GM19238 (cell line): ENCODE measurements around the gene KHK.
"Not testable (repeated sequence)": the region's sequence is repeated elsewhere in the genome, so short reads cannot be mapped to it uniquely, and the experiment has no call there.

Experiments
- DNase-seq: peaks from one replicate; pipeline ENCODE4 v3.0.0; 2011; ENCODE audit warnings: low spot score; ENCODE audit not compliant: insufficient read length

Gene KHK

DNA sequence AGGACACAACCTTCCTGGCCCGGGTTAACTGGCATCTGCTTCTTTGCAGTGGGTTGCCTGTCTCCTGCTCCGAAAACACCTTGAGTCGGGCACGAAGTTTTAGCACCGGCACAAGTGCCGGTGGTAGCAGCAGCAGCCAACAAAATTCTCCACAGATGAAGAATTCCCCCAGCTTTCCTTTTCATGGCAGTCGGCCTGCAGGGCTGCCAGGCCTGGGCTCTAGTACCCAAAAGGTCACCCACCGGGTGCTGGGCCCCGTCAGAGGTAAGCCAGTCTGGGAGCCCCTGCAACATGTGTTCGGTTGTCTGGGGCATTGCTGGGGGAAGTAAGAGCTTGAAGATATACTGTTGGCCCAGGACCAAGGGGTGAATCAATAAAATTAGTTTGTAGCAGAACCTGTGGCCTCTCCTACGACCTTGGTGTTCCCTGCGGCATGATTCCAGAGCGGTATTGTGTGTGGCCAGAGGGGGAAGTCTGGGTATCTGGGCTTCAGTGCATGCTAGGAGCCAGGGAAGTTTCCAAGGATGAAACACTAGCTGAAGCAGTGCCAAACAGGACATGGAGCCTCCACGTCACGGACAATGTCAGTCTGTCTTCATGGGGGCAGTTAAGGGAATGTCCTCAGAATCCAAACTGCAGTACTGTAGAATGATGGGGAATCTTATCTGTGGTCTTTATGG, 27.3 kb upstream of the KHK start:
- no peak for DNase-seq

DNA sequence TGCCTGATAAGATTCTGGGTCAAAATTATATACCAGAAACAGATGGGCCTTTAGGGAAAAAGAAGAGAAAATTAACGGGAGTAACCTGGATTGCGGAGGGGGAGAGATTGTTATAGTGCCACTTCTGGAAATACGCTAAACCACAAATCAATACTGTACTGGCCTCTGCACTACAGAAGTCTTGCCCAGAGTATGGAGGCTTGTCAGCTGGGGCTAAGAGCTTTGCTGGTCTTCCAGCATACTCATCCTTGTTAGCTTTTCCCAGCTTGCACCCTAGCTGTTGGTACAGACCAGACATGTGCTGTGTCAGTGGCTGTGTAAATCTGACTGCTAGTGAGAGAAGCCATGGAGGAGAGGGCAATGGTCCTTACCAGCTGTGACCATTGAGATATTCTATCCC, 26.2 kb upstream of the KHK start:
- DNase-seq: no peak

DNA sequence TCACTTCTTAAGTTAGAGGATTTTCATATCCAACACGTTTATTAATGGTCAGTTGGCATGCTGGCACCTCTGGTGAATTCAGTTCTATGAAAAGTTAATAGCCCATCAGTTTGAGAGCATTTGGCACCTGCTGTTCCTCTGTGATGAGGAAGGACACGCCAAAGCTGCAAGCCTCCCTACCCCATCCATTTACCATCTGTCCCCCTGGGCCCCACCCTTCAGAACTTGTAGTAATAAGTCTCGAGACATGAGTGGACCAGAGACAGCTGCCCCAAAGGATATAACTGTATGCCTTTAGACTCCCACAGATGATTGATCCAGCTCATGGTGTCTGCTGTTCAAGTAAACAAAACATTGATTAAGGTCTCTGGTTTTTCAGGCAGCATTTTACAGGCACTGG, 21.4 kb upstream of the KHK start:
- DNase-seq: no peak

DNA sequence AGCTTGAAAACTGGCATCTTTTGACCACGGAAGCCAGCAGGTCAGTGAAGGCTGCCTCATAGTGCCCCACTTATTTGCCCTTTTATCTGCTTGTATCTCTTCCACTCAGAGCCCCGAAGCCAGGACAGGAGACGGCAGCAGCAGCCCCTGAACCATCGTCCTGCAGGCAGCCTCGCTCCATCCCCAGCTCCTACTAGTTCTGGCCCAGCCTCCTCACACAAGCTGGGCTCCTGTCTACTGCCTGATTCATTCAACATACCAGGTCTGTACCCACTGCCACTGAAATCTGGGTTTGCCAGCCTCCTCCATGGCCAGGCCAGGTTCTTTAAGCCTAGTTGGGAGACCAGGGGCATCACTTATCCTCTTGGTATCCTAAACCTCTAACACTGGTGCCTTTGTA, 19.2 kb upstream of the KHK start:
- DNase-seq: no peak

DNA sequence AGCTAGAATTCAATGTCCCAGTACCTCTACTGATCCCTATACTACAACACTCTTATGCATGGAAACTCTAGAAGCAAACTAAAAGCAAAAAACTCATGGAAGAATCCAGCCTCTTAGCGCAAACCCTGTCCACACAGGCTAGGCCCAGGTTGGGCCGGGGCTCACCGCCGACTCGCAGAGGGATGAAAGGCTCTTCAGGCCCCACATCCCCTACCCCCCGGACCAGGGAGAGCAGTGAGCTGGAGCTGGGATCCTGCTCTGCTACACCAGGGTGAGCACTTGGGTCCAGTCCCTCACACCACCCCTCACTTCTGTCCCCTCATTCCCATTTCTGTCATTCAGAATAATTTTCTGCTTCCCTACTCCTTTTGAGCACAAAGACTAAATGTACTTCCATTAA, 17.1 kb upstream of the KHK start:
- DNase-seq: no peak

DNA sequence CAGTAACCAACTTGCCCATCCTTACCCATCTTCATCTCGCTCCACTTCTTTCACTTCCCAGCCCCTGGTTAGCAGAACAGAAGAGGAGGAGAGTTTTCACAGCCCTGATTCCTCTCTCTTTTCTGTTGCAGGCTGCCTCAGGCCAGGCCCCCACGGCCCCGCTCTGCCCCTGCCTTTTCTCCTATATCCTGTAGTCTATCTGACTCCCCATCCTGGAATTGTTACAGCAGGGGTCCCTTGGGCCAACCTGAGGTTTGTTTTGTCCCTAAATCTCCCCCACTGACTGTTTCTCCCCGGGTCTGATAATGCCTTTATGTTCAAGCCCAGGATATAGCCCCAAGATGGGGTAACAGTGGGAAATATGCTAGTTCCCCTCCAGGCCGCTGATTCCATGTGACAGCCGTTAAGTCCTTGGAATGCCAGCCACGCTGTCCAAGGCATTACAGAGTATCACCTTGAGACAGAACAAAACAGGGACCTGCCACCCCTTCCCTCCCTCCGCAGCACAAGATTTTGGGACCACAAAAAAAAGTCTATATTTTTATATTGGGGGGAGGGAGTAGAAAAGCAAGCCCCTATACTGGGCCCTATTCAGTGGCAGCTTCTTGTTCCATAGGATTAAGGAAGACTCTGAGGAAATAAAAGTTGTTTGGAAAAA, 16.5 kb upstream of the KHK start:
- no peak for DNase-seq

- no peak for DNase-seq
These were observed 15.8 kb upstream of the KHK start for GRCh38 chr2:27070653-27071276.

DNA sequence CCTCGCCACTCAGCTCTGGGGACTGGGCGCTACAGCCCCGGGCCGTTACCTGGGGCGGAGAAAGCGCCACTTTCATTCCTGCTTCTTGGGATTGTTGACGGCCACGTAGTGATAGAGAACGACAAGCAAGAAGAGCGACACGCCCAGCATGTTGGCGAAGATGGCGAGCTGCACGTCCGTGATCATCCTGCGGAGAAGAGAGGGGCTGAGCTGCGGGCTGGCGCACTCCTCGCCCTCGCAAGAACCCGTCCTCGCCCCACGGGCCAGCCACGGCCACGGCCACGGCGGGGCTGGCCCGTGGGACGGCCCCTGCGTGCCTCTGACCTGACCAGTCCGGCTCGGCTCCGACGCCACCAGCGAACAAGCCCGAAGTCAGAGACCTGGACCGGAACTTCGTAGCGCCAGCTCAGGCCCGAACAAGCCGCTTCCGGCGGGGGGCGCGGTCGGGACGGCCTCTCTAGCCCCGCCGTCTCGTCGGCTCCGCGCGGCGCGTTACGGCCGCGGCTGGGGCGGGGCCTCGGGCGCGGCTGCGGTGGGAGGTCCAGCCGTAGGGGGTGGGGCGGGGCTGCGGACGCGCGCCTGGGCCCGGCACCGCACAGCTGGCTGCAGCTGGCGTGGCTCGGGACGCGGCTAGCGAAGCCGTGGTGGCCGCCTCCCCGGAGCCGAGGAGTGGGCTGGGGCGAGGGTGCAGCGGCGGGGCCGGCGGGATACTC, 15.1 kb upstream of the KHK start, which contains the start of gene OST4:
TSS of gene OST4 (minus strand) at position 378 of the 713 bp plus-strand sequence.
- peak; percentile 97 for DNase-seq

DNA sequence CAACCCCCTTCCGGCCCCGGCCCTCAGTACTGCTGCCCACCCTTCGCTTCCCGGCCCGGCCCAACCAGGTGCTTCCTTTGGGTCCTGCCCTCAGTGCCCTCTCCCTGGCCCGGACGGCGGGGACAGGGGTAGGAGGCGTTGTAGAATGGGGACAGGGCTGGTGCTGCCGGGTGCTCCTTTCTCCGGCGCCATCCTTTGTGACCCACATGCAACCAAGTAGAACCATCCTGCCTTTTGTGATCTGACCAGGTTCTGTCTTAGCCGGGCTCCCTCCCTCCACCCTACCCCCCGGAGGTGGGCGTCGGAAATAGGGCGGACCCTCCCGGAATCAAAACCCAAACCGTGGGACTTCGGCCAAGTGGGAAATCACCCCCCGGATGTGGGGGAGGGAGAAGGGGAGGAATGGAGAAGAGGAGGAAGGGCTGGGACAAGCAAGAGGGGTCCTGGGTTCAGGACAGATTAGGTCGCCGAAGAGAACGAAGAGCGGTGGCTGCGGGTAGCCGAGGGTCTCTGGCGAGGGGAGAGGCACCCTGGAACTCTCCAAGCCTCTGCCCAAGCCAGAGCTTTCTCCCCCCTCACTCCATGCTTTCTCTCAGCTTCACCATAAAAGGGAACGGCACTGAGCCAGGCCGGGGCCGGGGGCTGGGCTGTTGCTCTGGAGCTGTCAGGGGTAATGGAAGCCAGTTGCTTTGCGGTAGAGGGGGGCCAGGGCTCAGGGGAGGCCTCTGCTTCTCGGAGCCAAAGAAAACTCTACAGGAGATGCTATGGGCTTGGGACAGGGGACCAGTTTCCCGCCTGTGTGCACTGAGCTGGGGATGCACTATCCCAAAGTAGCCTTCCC, 14.4 kb upstream of the KHK start:
- peak; percentile 26 for DNase-seq

DNA sequence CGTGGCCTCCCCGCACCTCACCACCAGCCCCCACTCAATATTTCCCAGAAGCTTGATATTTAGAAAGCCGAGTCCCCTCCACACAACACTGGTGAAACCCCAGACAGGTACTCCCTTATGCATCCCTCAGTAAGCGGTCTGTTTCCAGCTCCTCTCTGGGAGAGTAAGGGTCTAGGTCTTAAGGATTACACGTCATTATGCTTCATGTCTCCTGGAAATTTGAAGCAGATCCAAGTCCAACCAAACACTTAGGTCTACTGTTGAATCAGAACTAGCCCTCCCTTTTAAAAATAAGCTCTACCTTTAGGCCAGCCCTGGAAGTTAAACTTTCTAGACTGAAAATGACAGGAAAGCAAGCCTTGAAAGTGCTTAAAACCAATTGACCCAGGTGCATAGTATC, 13.7 kb upstream of the KHK start:
- DNase-seq: no peak

- no peak for DNase-seq
These were observed 12.8 kb upstream of the KHK start for GRCh38 chr2:27073782-27074181.

- DNase-seq: peak; percentile 42
These were observed 11.6 kb upstream of the KHK start for GRCh38 chr2:27074738-27075565.

DNA sequence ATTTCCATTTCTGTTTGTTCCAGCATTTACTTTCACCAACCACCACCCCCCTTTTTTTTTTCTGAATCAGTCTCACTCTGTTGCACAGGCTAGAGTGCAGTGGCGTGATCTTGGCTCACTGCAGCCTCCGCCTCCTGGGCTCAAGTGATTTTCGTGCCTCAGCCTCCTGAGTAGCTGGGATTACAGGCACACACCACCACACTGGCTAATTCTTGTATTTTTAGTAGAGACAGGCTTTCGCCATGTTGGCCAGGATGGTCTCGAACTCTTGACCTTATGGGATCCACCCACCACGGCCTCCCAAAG, 11.1 kb upstream of the KHK start:
- DNase-seq: not testable (repeated sequence)

DNA sequence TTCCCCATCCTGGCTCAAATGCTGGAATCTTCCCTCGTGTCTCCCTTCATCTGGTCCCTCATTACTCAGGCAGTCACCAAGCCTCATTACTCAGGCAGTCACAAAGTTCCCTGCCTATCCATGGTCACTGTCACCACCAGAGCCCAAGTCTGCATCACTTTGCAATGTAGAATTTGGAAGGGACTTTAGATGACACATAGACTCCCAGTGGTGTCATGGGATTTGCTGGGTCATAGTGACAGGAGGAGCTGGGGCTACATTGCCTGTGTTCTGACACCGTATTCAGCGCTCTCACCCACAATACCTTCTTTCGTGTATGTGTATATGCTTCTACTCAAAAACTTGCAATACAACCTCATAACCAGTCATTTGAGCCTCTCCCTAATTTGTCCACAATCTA, 10.2 kb upstream of the KHK start:
- DNase-seq: no peak

GRCh38 chr2:27077231-27077630, 9.3 kb upstream of the KHK start:
- no peak for DNase-seq

DNA sequence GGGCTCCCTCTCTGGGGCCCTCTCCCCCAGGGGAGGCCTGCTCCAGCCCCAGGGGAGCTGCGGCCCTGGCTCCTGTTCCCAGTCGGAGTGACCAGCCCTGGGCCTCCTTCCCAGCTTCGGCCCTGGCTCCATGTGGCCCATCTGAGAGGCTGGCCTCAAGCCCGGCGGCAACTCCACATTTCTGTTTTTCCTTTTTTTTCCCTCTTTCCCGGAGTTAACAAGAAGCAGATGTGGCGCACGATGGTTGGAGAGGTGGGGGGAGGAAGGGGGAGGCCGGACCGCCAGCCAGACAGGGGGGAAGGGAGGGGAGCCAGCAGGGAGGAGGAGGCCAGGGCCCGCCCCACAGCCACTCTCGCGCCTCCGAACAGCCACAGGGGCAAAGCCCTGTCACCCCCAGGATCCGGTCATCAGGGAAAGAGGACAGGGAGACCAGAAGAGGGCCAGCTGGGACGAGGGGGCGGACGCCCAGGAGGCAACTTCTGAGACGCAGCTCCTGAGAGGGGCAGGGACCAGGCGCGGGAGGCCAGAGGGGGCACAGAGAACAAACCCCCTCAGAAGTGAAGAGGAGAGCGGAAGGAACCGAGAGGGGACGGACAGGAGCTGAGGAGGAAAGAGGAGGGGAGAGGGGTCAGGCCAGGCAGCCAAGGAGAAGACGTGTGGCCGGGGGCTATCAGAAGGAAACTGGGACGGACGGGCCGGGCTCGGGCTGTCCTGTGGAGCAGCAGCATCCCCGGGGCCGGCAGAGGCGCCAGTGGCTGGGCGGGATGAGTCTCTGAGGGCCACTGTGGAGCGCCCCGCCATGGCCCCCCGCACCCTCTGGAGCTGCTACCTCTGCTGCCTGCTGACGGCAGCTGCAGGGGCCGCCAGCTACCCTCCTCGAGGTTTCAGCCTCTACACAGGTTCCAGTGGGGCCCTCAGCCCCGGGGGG, 8.0 kb upstream of the KHK start, which contains the start of gene EMILIN1:
TSS of gene EMILIN1 (plus strand) at position 349 of the 928 bp plus-strand sequence. CDS start at position 800, 451 bp downstream.
- DNase-seq: no peak

DNA sequence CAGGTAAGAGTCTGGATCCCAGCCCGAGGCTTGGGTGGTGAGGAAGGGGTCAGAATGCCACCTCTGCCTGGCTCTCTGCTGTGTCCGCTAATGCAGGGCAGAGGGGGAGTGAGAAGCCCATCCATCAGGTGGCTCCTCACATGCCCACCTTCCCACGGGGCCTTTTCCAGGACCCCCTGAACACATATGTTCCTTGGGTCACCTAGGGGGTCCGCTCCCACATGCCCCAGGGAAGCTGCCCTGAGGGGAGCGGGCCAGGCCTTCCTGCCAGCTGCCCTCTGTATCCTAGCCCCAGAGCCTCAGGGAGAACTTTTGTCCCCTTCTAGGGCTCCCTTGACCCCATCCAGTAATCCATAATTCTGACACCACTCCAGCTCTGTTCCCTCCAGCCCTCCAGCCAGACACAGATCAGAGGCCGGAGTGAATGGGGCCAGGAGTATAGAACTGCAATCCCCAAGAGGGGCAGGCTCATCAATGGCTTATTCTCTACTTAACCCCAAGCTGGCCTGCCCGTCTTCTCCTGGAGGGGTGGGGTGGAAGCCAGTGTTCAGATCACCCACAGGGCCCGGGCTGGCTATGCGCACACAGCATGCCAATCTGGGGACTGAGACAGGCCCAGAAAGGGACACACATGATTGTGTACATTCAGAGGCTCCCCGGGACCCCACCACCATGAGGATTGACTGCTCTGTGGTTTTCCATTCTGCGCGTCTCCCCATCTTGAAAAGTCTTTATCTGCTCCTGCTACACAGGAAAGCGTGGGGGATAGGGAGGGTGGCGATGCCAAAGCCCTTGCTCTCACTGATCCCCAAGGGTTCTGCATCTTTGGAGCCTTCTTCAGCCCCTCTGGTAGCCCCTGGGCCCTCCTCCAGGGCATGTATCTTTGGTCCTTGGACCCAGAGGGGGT, 7.1 kb upstream of the KHK start:
- DNase-seq: no peak

DNA sequence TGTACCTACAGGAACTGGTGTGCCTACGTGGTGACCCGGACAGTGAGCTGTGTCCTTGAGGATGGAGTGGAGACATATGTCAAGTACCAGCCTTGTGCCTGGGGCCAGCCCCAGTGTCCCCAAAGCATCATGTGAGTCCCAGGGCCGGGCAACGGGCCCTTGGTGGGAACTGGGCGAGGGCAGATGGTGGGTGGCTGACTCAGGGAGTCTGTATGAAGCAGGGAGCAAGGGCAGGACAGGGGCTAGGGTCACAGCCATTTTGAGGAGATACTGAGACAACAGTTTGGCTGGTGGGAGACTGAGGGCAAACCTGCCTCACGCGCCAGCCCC, 6.5 kb upstream of the KHK start:
- no peak for DNase-seq

GRCh38 chr2:27080603-27080936, 6.0 kb upstream of the KHK start:
- no peak for DNase-seq
